Islet precursor cell (in vitro differentiated cells): ENCODE measurements around the gene IFNG.
"Not testable (repeated sequence)": the region's sequence is repeated elsewhere in the genome, so short reads cannot be mapped to it uniquely, and the experiment has no call there.

Experiments
- DNase-seq: peaks from one replicate; pipeline ENCODE4 v3.0.0-alpha.2; 2018

The IFNG gene

DNA sequence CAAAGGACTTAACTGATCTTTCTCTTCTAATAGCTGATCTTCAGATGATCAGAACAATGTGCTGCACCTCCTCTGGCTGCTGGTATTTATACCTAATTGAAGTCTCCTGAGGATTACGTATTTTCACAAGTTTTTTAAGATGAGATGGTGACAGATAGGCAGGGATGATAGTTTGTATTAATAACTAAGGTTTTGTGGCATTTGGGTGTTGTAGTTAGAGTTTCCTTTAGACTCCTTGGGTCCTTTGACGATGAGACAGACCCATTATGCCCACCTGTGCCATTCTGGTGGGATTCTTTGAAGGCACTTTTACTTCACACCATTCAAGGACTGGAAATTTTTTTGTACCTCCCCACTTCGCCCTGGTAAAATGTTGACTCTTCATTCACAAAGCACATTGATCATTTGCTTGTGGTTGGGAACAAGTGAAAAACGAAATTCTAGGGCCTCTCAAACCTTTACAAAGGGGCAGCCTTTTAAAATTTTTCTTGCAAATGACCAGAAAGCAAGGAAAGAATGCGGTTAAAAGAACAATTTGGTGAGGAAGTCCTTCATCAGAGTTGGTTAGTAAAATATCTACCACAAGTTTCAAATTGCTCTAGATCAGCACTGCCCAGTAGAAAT lies at the start of gene IFNG:
IFNG (minus strand) TSS at position 60 of the 624 bp plus-strand sequence. CDS start 125 bp downstream, outside the sequence.
- no peak for DNase-seq

DNA sequence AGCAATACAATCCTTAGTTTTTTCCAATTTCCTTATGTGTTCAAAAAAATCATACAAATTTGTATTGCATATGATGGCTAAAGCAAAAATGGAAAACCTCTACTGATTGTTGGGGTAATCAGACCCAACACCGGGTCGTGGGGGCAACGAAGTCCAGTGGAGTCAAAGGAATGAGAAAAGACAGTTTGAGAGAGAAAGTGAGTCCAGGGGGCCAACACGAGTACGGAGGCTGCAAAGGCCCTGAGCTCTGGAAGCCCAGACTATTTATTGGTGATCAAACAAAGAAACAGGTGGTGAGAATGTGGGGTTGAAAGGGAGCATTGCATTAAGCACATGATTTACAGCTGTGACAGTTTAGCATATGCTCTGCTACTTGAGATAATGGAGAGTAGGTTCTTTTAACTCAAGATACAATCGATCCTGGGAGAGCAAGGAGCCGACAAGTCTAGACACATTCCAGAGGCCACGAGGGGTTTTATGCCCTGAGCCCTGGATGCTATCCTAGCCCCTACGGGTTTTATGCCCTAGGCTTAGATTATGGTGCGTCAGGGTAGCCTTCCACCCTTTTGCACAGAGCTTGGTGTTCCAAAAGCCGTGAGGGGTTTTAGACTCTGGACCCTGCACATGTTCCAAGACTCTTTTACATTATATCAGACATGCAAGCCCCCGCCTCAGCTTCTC lies 49.6 kb upstream of the IFNG start:
- peak; percentile 82 for DNase-seq

GRCh38 chr12:68207276-68207675 lies 47.7 kb upstream of the IFNG start:
- no peak for DNase-seq

GRCh38 chr12:68206446-68206845 lies 46.9 kb upstream of the IFNG start:
- no peak for DNase-seq

DNA sequence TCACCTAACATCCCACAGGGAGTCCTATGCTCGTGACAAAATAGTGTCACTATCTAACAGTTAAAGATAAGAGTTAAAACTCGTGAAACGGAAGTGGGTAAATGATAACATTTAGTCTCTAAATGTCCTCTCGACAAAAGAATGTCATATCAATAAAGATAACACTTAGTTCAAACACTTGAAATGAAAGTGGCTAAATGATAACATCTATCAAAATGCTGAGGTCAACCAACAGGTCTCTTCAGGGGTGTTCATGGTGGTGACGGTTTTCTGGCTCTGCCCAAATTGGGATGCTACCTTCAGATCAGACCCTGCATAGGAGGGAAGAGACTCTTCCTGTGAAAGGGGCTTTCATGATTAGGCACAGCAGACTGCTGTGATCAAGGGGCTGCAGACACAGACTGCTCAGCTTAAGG lies 43.9 kb upstream of the IFNG start:
- DNase-seq = no peak

DNA sequence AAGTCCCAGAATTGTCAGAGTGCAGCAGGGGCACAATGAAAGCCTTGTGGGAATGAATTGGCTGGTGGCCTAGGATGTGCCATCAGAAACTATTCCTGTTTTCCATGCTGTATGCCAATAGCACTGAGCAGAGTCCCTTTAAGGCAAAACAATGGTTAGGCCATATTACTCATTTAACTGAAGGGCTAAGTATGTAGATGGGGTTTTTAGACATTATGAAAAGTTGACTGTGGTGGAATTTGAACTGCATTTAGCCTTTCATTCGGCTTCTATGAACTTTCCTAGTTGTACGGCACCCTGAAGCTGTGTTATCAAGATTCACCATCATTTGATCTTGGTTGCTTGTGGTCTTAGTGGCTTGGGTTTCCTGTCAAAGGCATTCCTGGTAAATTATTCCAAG lies 41.3 kb upstream of the IFNG start:
- DNase-seq = no peak

GRCh38 chr12:68199127-68199526 lies 39.6 kb upstream of the IFNG start:
- no peak for DNase-seq

DNA sequence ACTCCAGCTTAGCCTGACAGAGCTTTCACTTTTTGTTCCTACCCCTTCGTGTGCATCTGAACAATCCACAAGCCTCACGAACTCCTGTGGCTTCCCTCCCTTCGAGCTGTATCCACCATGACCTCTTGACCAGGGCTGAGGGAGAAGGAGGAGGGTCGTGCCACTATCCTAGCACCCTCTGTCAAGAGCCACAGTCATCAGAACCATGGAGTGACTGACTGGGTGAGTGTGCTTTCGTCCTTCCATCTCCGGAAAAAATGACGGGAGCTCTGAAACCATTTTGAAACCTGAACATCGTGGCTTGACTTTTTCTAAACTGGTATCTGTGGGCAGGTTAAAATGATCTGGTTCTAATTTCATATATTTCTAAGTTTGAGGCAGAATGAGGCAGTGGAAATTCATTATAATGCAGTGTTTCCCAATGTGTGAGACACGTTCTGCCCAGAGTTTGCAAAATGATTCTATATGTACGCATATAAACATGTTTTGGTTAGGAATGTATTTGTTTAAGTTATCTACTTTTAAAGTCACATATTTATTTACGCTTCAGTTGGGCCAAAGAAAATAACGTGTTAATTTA lies 39.1 kb upstream of the IFNG start:
- DNase-seq = no peak

- no peak for DNase-seq
Measured at GRCh38 chr12:68190301-68190700, 30.8 kb upstream of the IFNG start.

GRCh38 chr12:68189821-68190242 lies 30.3 kb upstream of the IFNG start:
- no peak for DNase-seq

DNA sequence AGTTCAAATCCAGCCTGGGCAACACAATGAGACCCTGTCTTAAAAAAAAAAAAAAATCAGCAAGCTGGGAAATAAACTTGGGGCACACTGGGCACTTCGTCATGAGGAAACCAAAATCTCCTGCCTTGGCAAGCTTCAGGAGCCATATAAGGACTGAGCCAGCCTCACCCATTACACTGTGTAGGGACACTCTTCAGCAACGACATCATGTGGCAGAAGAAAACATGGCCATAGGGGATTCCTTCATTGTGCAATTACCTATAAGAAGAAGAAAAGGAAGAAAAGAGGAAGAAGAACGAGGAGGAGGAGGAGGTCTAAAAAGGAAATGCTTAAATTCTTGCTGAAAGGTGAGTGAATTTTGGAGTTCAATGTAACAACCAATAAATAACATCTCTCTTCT lies 26.1 kb upstream of the IFNG start:
- no peak for DNase-seq

DNA sequence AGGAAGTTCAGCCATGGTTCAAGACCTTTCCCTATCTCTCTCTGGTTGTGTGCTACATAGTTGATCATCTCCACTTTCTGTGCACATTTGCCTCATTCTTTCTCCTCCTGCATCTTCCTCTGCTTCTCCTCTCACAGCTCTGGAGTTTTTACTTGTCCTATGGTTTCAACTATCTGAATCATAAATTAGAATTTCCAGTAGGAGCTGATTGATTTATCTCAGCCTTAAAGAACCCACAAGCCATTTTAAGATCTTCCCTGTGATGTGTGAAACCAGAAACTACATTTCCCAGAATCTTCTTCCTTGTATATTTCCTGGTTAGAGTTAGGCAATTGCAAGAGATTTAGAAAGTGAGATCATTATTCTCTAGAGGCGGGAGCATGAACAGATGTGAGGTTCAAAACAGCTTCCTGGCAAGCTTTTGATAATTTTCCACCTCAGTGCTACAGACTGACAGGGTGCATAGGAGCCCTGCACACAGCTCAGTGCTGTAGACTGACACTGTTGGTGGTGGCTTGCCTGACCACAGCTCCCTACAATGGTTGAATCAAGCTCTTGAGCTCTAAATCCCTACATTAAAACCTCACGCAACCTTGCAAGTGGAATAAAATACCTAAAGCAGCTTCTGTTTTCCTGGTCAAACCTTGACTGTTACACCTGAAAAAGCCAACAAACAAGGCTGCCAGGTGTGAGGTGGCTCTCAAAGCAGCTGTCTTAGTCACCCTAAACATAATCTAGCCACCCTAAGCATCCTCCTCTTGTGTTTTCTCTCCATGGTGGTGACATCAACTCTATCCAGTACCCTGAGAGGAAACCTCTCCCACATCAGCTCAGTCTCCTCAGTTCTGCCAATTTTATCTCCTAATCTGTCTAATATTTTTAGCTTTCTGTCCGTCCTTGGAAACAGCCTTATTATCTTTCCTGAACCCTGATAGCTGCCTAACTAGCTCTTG lies 21.5 kb upstream of the IFNG start:
- DNase-seq = no peak

DNA sequence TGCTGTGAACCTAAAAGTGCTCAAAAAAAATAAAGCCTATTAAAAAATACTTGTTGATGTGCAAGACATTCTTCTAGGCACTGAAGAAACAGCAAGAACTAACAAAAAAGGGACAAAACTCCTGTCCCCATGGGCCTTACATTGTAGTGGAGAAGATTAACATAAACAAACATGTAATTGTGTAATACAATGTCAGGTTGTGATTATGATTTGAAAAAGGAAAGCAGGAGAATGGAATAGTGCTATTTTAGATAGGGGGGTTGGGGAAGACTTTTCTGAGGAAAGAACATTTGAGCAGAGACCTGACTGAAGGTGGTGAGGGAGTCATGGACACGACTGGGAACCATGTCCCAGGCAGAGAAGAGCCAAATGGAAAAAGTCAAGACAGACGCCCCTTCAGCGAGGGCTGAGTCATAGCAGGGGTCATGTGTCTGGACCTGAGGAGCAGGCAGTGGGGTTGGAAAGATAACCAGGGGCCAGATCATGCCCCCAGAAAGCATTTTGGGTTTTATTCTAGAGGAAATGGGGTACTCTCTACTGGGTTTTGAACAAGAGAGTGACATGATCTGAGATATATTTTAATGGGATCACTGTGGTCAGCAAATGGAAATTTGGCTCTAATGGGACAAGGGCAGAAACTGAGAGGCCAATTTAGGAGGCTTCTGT lies 19.4 kb upstream of the IFNG start:
- peak; percentile 71 for DNase-seq

GRCh38 chr12:68178184-68178583 lies 18.6 kb upstream of the IFNG start:
- no peak for DNase-seq

DNA sequence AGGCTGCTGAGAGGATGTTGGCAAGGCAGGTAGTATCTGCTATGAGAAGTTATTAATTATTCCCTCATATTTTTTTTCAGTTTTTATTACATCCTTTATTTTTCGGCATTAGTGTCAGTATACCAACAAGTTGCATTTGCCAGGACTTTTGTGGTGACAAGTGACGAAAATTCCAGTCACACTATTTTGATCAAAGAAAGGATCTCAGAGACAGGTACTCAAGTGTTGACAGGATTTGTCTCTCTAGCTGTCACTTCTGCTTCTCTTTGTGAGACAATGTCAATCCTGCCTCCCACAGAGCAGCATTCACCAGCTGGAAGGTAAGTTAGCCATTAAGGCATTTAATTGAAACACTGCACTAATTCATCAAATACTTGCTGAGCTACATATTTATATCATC lies 18.0 kb upstream of the IFNG start:
- DNase-seq = no peak

- DNase-seq = no peak
Measured at GRCh38 chr12:68176257-68176656, 16.7 kb upstream of the IFNG start.

- DNase-seq = peak; percentile 63
Measured at GRCh38 chr12:68175557-68176061, 16.1 kb upstream of the IFNG start.

DNA sequence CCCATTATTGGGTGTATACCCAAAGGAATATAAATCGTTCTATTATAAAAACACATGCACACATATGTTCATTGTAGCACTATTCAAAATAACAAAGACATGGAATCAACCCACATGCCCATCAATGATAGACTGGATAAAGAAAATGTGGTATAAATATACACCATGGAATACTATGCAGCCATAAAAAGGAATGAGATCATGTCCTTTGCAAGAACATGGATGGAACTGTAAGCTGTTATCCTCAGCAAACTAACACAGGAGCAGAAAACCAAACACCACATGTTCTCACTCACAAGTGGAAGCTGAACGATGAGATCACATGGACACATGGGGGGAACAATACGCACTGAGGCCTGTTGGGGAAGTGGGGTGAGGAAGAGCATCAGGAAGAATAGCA lies 15.2 kb upstream of the IFNG start:
- DNase-seq = not testable (repeated sequence)

- DNase-seq = no peak
Measured at GRCh38 chr12:68173792-68174191, 14.3 kb upstream of the IFNG start.

DNA sequence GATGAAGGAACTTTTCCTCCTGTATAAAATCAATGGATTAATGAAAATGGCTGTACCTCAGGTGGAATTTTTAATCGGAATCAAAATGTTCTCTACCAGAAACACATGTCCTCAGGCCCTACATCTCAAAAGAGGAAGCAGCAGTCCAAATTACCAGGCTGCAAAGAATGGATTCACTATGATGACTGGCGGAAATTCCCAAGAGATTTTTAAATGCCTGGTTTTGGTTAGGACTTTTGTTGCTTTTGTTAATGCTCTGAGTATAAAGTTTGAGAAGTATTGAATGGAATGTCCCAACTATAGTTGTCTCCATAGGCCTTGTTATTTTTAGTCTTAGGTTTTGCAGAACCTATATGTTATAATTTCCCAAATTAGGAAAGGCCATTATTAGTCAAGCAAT lies 11.2 kb upstream of the IFNG start:
- DNase-seq = no peak

- no peak for DNase-seq
Measured at GRCh38 chr12:68169213-68169889, 9.8 kb upstream of the IFNG start.

- no peak for DNase-seq
Measured at GRCh38 chr12:68166317-68166831, 6.8 kb upstream of the IFNG start.
